NCI-H2081 (cell line): ENCODE data around the gene THSD7A.

Source experiments
- DNase-seq, 2 experiments: peaks; one replicate each; lab custom pipeline; 2025; lab: John Stamatoyannopoulos, UW

Gene THSD7A

GRCh38 chr7:11332186-11332864 lies 499.7 kb downstream of the THSD7A start:
- DNase-seq = no peak

GRCh38 chr7:11331128-11332102 lies 500.6 kb downstream of the THSD7A start:
- no peak for DNase-seq

- no peak for DNase-seq
Observed at GRCh38 chr7:11330717-11331116, 501.3 kb downstream of the THSD7A start.

DNA sequence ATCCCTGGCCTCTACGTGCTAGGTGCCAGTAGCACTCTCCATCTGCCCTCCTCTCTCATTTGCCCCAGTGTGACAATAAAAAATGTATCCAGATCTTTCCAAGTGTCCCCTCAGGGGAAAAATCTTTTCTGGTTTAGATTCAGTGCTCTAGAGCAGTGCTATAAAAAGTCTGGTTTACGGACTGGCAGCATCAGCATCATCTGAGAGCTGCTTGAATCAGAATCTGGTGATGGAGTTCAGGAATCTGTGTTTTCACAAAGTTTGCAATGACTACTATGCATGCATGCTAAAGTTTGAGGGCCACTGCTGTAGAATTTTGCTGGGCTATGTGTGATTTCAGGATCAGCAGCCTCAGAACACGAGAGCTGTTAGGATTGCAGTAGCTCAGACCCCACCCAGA lies 501.8 kb downstream of the THSD7A start:
- DNase-seq = no peak

DNA sequence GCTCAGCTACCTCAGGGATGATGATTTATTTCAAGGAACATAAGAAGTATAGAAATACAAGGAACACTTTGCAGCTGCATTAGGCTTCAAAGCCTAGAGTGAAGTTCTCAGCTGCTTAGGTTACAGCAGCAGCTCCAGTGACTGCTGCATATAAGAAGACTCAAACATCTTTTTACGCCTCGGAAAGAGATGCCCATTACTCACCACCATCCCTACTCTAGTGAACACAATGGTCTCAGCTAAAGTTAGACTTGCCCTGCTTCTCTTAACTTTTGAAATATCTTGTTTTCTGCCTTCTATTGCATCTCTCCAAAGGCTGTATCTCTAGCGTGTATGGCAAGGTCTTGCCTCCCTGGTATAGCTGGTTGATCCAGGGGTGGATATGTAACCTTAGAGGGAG lies 502.4 kb downstream of the THSD7A start:
- no peak for DNase-seq

GRCh38 chr7:11328309-11328708 lies 503.7 kb downstream of the THSD7A start:
- DNase-seq = no peak

DNA sequence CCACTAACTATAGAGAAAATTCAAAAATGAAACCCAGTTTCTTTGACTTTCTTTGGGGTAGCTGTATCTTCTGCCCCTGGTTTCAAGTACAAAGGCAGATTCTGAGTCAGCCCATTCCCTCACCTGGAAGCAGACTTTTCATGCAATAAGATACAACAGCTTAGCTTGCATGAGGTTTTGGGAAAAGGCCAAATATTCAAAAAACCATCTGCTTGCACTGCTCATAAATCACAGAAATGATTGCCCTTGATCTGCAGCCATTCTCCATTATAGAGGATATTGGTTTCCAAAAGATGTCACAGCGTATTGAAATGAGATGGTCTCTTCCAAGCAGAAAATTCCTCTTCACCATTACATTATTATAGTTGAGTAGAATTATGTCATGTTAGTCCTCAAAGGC lies 504.4 kb downstream of the THSD7A start:
- no peak for DNase-seq
